ENCODE data around the gene NUCB2. TPM values are rescaled to one million over a fixed set of nuclear protein-coding genes. Genes with fewer than 3 reads are reported as not detected.

NUCB2 gene
- total and polyA plus RNA-seq, 2 of the 13 experiments (the other 11 are each of a cell fraction or from before 2014, with no cell fraction given) = 54.2 to 82.4 TPM

DNA sequence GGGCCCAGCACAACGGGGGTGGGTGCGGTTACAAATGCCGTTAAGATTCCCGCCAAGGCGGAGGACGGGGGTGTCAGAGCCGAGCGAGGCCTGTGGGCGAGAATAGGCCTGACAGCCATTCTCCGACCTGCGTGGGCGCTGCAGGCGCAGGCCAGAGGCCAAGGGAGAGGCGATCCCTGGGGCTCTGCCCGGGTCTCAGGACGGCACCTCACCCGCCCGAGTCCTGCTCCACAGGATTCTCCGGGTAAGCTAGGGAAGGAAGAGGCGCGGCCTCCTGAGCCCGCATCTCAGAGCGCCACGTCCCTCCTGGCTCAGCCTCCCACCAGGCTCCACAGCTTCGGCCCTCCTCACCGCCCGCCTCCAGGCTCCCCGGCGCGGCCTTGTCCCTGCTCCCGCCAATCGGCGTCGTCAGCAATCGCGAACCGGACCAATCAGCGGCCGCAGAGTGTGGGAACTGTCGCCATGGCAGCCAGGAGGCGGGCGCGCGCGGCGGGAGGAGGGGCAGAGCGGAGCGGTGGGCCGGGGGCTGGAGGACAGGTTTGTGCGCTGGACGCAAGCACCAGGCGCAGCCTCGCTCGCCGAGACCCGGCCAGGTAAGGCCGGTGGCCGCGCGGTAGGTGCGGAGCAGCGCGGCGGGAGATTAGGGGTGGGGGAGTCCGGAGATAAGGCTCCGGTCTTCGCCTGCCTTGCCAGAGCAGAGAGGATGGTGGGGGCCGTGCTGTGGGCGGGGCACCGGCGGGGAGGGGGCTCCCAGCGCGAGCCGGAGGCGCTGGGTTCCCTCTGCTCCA is at the start of gene NUCB2 (continued):
- TF ChIP-seq HNRNPLL (IDR thresholded peaks at IDR 0.05; ENCODE audit: low read depth, low read length, poor library complexity, severe bottlenecking) (peak; percentile 84), ZKSCAN5 (CRISPR knock-in tag; IDR thresholded peaks at IDR 0.05) (no peak), ARNTL (CRISPR knock-in tag; IDR thresholded peaks at IDR 0.05) (no peak; the same call in 1 of the 2 replicates), ZNF335 (CRISPR knock-in tag; IDR thresholded peaks at IDR 0.05) (no peak), ZNF569 (CRISPR knock-in tag; IDR thresholded peaks at IDR 0.05; ENCODE audit: borderline replicate concordance) (no peak), NRL (CRISPR knock-in tag; IDR thresholded peaks at IDR 0.05; ENCODE audit: borderline replicate concordance) (no peak; the same call in 1 of the 2 replicates), YY1 (IDR thresholded peaks at IDR 0.05; ENCODE audit: insufficient read depth, insufficient replicate concordance, low read depth, low read length) (peak; percentile 19), ZNF207 (IDR thresholded peaks at IDR 0.05; ENCODE audit: borderline replicate concordance) (no peak), ZNF7 (CRISPR knock-in tag; IDR thresholded peaks at IDR 0.05) (no peak), FOXK1 (CRISPR knock-in tag; IDR thresholded peaks at IDR 0.05; ENCODE audit: borderline replicate concordance, low read depth) (0 out of 2 replicates have a peak, but pooled peaks have one; percentile 37), ZNF761 (CRISPR knock-in tag; conservative IDR thresholded peaks at IDR 0.05) (peak; percentile 83; the same call in 1 of the 2 replicates), ZNF34 (CRISPR knock-in tag; IDR thresholded peaks at IDR 0.05; ENCODE audit: borderline replicate concordance) (no peak), ZNF747 (CRISPR knock-in tag; IDR thresholded peaks at IDR 0.05; ENCODE audit: borderline replicate concordance) (peak; percentile 49; the same call in 1 of the 2 replicates), ZNF333 (CRISPR knock-in tag; IDR thresholded peaks at IDR 0.05; ENCODE audit: borderline replicate concordance) (no peak; the same call in 1 of the 2 replicates), ZNF382 (CRISPR knock-in tag; IDR thresholded peaks at IDR 0.05; ENCODE audit: borderline replicate concordance) (no peak), HCFC1 (IDR thresholded peaks at IDR 0.05; ENCODE audit: low read depth, low read length) (no peak), ZNF737 (CRISPR knock-in tag; IDR thresholded peaks at IDR 0.05; ENCODE audit: borderline replicate concordance) (no peak)
- TF ChIP-seq, protein P1, sequence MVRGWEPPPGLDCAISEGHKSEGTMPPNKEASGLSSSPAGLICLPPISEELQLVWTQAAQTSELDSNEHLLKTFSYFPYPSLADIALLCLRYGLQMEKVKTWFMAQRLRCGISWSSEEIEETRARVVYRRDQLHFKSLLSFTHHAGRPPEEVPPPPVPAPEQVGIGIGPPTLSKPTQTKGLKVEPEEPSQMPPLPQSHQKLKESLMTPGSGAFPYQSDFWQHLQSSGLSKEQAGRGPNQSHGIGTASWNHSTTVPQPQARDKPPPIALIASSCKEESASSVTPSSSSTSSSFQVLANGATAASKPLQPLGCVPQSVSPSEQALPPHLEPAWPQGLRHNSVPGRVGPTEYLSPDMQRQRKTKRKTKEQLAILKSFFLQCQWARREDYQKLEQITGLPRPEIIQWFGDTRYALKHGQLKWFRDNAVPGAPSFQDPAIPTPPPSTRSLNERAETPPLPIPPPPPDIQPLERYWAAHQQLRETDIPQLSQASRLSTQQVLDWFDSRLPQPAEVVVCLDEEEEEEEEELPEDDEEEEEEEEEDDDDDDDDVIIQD (CRISPR knock-in tag; IDR thresholded peaks at IDR 0.05; ENCODE audit: low read depth) = no peak
- TF ChIP-seq, protein P2, sequence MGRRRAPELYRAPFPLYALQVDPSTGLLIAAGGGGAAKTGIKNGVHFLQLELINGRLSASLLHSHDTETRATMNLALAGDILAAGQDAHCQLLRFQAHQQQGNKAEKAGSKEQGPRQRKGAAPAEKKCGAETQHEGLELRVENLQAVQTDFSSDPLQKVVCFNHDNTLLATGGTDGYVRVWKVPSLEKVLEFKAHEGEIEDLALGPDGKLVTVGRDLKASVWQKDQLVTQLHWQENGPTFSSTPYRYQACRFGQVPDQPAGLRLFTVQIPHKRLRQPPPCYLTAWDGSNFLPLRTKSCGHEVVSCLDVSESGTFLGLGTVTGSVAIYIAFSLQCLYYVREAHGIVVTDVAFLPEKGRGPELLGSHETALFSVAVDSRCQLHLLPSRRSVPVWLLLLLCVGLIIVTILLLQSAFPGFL (CRISPR knock-in tag; IDR thresholded peaks at IDR 0.05) = no peak
- TF ChIP-seq, protein P3, sequence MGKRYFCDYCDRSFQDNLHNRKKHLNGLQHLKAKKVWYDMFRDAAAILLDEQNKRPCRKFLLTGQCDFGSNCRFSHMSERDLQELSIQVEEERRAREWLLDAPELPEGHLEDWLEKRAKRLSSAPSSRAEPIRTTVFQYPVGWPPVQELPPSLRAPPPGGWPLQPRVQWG (CRISPR knock-in tag; IDR thresholded peaks at IDR 0.05; ENCODE audit: borderline replicate concordance, low read depth) = no peak
- TF ChIP-seq, protein P4, sequence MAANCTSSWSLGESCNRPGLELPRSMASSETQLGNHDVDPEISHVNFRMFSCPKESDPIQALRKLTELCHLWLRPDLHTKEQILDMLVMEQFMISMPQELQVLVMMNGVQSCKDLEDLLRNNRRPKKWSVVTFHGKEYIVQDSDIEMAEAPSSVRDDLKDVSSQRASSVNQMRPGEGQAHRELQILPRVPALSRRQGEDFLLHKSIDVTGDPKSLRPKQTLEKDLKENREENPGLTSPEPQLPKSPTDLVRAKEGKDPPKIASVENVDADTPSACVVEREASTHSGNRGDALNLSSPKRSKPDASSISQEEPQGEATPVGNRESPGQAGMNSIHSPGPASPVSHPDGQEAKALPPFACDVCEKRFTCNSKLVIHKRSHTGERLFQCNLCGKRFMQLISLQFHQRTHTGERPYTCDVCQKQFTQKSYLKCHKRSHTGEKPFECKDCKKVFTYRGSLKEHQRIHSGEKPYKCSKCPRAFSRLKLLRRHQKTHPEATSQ (CRISPR knock-in tag; IDR thresholded peaks at IDR 0.05; ENCODE audit: borderline replicate concordance) = 0 out of 2 replicates have a peak, but pooled peaks have one; percentile 57
- TF ChIP-seq, protein P5, sequence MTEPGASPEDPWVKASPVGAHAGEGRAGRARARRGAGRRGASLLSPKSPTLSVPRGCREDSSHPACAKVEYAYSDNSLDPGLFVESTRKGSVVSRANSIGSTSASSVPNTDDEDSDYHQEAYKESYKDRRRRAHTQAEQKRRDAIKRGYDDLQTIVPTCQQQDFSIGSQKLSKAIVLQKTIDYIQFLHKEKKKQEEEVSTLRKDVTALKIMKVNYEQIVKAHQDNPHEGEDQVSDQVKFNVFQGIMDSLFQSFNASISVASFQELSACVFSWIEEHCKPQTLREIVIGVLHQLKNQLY (CRISPR knock-in tag; IDR thresholded peaks at IDR 0.05) = no peak
